BE2C (cell line): ENCODE results near the gene APBA1.

ENCODE experiments used
- DNase-seq: peaks from one replicate; pipeline ENCODE4 v3.0.0-alpha.2; 2020
- H3K27me3 ChIP-seq: fragments of 250-450 bp; sonication (Bioruptor Pico); 2 replicates; pipeline ENCODE4 v1.5.1; 2020; ENCODE audit warnings: mild to moderate bottlenecking
- H3K36me3 ChIP-seq: fragments of 250-450 bp; sonication (Bioruptor Pico); 2 replicates; pipeline ENCODE4 v1.5.1; 2020; ENCODE audit warnings: mild to moderate bottlenecking
- H3K4me1 ChIP-seq: fragments of 250-450 bp; sonication (Bioruptor Pico); 2 replicates; pipeline ENCODE4 v1.5.1; 2020
- H3K4me3 ChIP-seq: 2 replicates; pipeline ENCODE4 v1.5.1; 2011; ENCODE audit warnings: low read depth, low read length
- H3K9me3 ChIP-seq: fragments of 250-450 bp; sonication (Bioruptor Pico); 2 replicates; pipeline ENCODE4 v1.5.1; 2020
- CTCF ChIP-seq: IDR thresholded peaks from 2 replicates; pipeline ENCODE4 v1.5.1; 2012; ENCODE audit warnings: mild to moderate bottlenecking, low read depth, low read length

APBA1 gene

GRCh38 chr9:69637817-69638200 lies 34.4 kb downstream of the APBA1 start:
- no peak for TF ChIP-seq CTCF
- no peak for DNase-seq
- H3K4me1 ChIP-seq = no peaks in the 10 kb centered on the region
- H3K9me3 ChIP-seq = no peaks in the 10 kb centered on the region
- H3K36me3 ChIP-seq = peaks cover 5% of the 10 kb centered on the region
- H3K27me3 ChIP-seq = no peaks in the 10 kb centered on the region
- no peak overlapping the region for H3K4me3 ChIP-seq

DNA sequence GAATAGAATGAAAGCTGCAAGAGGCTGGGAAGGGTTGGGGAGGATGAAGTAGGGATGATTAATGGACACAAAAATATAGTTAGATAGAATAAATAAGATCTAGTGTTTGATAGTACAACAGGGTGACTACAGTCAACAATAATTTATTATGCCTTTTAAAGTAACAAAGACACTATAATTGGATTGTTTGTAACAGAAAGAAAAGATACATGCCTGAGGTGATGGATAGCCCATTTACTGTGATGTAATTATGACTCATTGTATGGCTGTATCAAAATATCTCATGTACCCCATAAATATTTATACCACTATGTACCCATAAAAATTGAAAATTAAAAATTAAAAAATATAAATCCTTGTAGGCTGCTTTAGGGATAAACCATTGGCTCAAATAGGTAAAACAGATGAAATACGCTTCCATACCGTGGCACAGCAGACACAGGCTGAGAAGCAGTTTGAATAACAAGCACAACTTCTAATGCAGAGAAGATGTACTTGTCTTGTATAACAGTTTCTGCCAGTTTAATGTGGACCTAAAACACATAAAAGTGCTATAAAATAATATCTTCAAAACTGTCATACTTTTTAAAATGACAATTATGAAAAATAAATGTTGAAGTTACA lies 34.9 kb downstream of the APBA1 start:
- no peaks in the 10 kb centered on the region for H3K9me3 ChIP-seq
- no peaks in the 10 kb centered on the region for H3K4me1 ChIP-seq
- DNase-seq = no peak
- no peak overlapping the region for H3K4me3 ChIP-seq
- H3K27me3 ChIP-seq = no peaks in the 10 kb centered on the region
- H3K36me3 ChIP-seq = peaks cover 5% of the 10 kb centered on the region
- TF ChIP-seq CTCF = no peak

GRCh38 chr9:69633716-69634115 lies 38.5 kb downstream of the APBA1 start:
- H3K27me3 ChIP-seq = no peaks in the 10 kb centered on the region
- no peak overlapping the region for H3K4me3 ChIP-seq
- H3K9me3 ChIP-seq = no peaks in the 10 kb centered on the region
- no peak for DNase-seq
- no peaks in the 10 kb centered on the region; the same call in none of the 2 replicates for H3K36me3 ChIP-seq
- H3K4me1 ChIP-seq = no peaks in the 10 kb centered on the region
- TF ChIP-seq CTCF = no peak

DNA sequence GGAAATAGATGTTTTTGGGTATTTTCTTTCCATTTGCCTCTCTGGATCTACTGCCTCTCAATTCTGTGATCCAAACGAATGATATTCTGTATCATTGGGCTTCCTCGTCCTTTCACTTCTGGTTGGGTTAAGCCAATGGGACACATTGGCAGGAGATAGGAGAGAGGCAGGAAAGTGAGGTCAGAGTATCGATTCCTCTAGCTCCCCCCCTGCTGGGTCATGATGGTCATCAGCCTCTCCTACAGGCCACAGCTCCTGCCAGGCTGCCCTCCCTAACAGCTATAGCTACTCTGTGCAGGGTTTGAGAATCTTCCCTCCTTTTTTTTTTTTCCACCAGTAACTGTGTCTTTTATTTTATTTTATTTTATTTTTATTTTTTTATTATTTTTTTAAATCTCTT lies 39.4 kb downstream of the APBA1 start:
- H3K4me3 ChIP-seq = no peak overlapping the region
- H3K36me3 ChIP-seq = peaks cover 3% of the 10 kb centered on the region
- no peak for TF ChIP-seq CTCF

GRCh38 chr9:69627281-69627680 lies 44.9 kb downstream of the APBA1 start:
- DNase-seq = no peak
- no peak for TF ChIP-seq CTCF
- Histone ChIP-seq H3K36me3 (peaks cover 3% of the 10 kb centered on the region), H3K27me3 (no peaks in the 10 kb centered on the region), H3K4me1 (peaks cover 9% of the 10 kb centered on the region; the same call in 1 of the 2 replicates), H3K4me3 (no peak overlapping the region), H3K9me3 (no peaks in the 10 kb centered on the region)

More for the DNA sequence above, 39.4 kb downstream of the APBA1 start:
- Histone ChIP-seq H3K9me3 (no peaks in the 10 kb centered on the region), H3K4me1 (no peaks in the 10 kb centered on the region), H3K27me3 (no peaks in the 10 kb centered on the region)
- no peak for DNase-seq

GRCh38 chr9:69623276-69623675 lies 48.9 kb downstream of the APBA1 start:
- TF ChIP-seq CTCF = no peak
- no peak overlapping the region for H3K4me3 ChIP-seq
- H3K27me3 ChIP-seq = no peaks in the 10 kb centered on the region
- no peak for DNase-seq
- H3K4me1 ChIP-seq = peaks cover 9% of the 10 kb centered on the region; the same call in 1 of the 2 replicates
- H3K36me3 ChIP-seq = peaks cover 10% of the 10 kb centered on the region
- no peaks in the 10 kb centered on the region for H3K9me3 ChIP-seq
